Transverse colon (tissue), 4 donors: ENCODE data around the gene FRMD3.

Experiments used
- POLR2A ChIP-seq: fragments of 450-650 bp; IDR thresholded peaks from one replicate; pipeline ENCODE4 v1.6.1; 2016; ENCODE audit warnings: antibody characterized with exemption, mild to moderate bottlenecking, moderate library complexity
- POLR2AphosphoS5 ChIP-seq, 3 donors: sonication (generic); formaldehyde crosslinking; IDR thresholded peaks; one replicate each; pipeline ENCODE4 v1.6.1; 2016; ENCODE audit warnings: antibody characterized with exemption in 3 of 3
- TF ChIP-seq, protein P1 (sequence below), 5 experiments: fragments of 200-600 bp in 3 of 5; fragments of 450-650 bp in 2 of 5; sonication (generic) in 3 of 5; IDR thresholded peaks; 1 replicate in 2 of 5; 2 replicates in 3 of 5; pipeline ENCODE4 v1.5.1; 2016 to 2017; ENCODE audit warnings: antibody characterized with exemption in 5 of 5, inconsistent platforms in 3 of 5, mild to moderate bottlenecking in 2 of 5, moderate library complexity in 1 of 5

DNA sequence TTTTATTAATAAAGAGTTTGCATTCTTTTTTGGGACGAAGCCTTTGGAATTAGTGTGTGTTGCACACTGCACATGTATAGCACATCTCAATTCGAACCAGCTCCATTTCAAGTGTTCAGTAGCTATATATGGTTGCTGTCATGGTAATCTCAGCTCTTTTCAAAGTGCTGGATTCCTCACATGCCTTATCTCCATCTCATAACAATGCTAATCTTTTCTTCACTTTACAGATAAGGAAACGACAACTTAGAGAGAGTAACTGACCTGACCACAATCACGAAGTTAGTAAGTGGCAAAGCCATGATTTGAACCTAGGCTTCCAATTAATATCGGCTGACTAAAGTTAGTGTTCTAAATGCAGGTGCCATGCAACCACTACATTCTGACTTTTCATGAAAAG lies 270.5 kb downstream of the FRMD3 start:
- TF ChIP-seq POLR2A (no peak), POLR2AphosphoS5 (IDR thresholded peaks at IDR 0.05) (no peak)
- TF ChIP-seq, protein P1, sequence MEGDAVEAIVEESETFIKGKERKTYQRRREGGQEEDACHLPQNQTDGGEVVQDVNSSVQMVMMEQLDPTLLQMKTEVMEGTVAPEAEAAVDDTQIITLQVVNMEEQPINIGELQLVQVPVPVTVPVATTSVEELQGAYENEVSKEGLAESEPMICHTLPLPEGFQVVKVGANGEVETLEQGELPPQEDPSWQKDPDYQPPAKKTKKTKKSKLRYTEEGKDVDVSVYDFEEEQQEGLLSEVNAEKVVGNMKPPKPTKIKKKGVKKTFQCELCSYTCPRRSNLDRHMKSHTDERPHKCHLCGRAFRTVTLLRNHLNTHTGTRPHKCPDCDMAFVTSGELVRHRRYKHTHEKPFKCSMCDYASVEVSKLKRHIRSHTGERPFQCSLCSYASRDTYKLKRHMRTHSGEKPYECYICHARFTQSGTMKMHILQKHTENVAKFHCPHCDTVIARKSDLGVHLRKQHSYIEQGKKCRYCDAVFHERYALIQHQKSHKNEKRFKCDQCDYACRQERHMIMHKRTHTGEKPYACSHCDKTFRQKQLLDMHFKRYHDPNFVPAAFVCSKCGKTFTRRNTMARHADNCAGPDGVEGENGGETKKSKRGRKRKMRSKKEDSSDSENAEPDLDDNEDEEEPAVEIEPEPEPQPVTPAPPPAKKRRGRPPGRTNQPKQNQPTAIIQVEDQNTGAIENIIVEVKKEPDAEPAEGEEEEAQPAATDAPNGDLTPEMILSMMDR (IDR thresholded peaks at IDR 0.05): no peak
